Measurements from ENCODE around the gene TNS1.

The TNS1 gene

GRCh38 chr2:218017211-218018053, 14.6 kb upstream of the TNS1 start:
- CTCF ChIA-PET = interaction anchor here (0.7 kb wide), 1 partner anchor 13 kb away, joined by 5 read pairs; no protein-coding TSS in a partner anchor

GRCh38 chr2:218016810-218017209, 14.0 kb upstream of the TNS1 start:
- no peak for TF ChIP-seq SUZ12 (IDR thresholded peaks at IDR 0.05)
- POLR2A ChIA-PET = no interaction called here
- CTCF ChIA-PET = no interaction called here

More at GRCh38 chr2:218017211-218018053, 14.6 kb upstream of the TNS1 start:
- POLR2A ChIA-PET = no interaction called here
- no peak for DNase-seq (ENCODE audit: extremely low spot score)
- TF ChIP-seq ELF4 (IDR thresholded peaks at IDR 0.05) = no peak
- TF ChIP-seq L3MBTL2 (conservative IDR thresholded peaks at IDR 0.05) = no peak
- TF ChIP-seq FOXA1 (IDR thresholded peaks at IDR 0.05) = no peak
- TF ChIP-seq BHLHE40 (IDR thresholded peaks at IDR 0.05; ENCODE audit: borderline replicate concordance) = no peak
- no peak for TF ChIP-seq SP1 (IDR thresholded peaks at IDR 0.05)
- TF ChIP-seq FOXK2 (IDR thresholded peaks at IDR 0.05) = no peak
- no peak for TF ChIP-seq CTBP1 (IDR thresholded peaks at IDR 0.05; ENCODE audit: borderline replicate concordance)
- TF ChIP-seq LEF1 (IDR thresholded peaks at IDR 0.05; ENCODE audit: borderline replicate concordance) = no peak
- TF ChIP-seq NFRKB (IDR thresholded peaks at IDR 0.05) = no peak
- no peak for TF ChIP-seq HDGF (IDR thresholded peaks at IDR 0.05; ENCODE audit: borderline replicate concordance)
- TF ChIP-seq TARDBP (IDR thresholded peaks at IDR 0.05) = no peak
- TF ChIP-seq SUZ12 (IDR thresholded peaks at IDR 0.05) = no peak
- TF ChIP-seq ARNT (IDR thresholded peaks at IDR 0.05) = no peak
- TF ChIP-seq ZNF384 (IDR thresholded peaks at IDR 0.05) = no peak
- TF ChIP-seq PKNOX1 (IDR thresholded peaks at IDR 0.05) = no peak
- TF ChIP-seq FOXM1 (IDR thresholded peaks at IDR 0.05; ENCODE audit: borderline replicate concordance) = no peak

GRCh38 chr2:218015586-218016521, 13.1 kb upstream of the TNS1 start:
- ChIA-PET POLR2A (no interaction called here), CTCF (interaction anchor here (1.3 kb wide), 1 partner anchor 22 kb away, joined by 4 read pairs; no protein-coding TSS in a partner anchor)
- DNase-seq (ENCODE audit: extremely low spot score) = no peak
- TF ChIP-seq SP1 (IDR thresholded peaks at IDR 0.05) (no peak), CTBP1 (IDR thresholded peaks at IDR 0.05; ENCODE audit: borderline replicate concordance) (no peak), ELF4 (IDR thresholded peaks at IDR 0.05) (no peak), BHLHE40 (IDR thresholded peaks at IDR 0.05; ENCODE audit: borderline replicate concordance) (no peak), SUZ12 (IDR thresholded peaks at IDR 0.05) (no peak), TARDBP (IDR thresholded peaks at IDR 0.05) (no peak), LEF1 (IDR thresholded peaks at IDR 0.05; ENCODE audit: borderline replicate concordance) (no peak), L3MBTL2 (conservative IDR thresholded peaks at IDR 0.05) (no peak), NFRKB (IDR thresholded peaks at IDR 0.05) (no peak), FOXK2 (IDR thresholded peaks at IDR 0.05) (no peak), ARNT (IDR thresholded peaks at IDR 0.05) (no peak), PKNOX1 (IDR thresholded peaks at IDR 0.05) (no peak), FOXM1 (IDR thresholded peaks at IDR 0.05; ENCODE audit: borderline replicate concordance) (no peak), FOXA1 (IDR thresholded peaks at IDR 0.05) (no peak), HDGF (IDR thresholded peaks at IDR 0.05; ENCODE audit: borderline replicate concordance) (no peak), ZNF384 (IDR thresholded peaks at IDR 0.05) (no peak)

More at GRCh38 chr2:218016810-218017209, 14.0 kb upstream of the TNS1 start:
- DNase-seq (ENCODE audit: extremely low spot score) = no peak

GRCh38 chr2:218014706-218015585, 12.2 kb upstream of the TNS1 start:
- ChIA-PET CTCF (interaction anchor here (0.5 to 1.8 kb wide), 3 partner anchors 21 to 229 kb away, joined by 4 read pairs; no protein-coding TSS in a partner anchor), POLR2A (no interaction called here)
- TF ChIP-seq L3MBTL2 (conservative IDR thresholded peaks at IDR 0.05) (no peak), BHLHE40 (IDR thresholded peaks at IDR 0.05; ENCODE audit: borderline replicate concordance) (no peak)
- no peak for DNase-seq (ENCODE audit: extremely low spot score)

- POLR2A ChIA-PET = no interaction called here
- CTCF ChIA-PET = interaction anchor here (0.7 kb wide), 1 partner anchor 1623 kb away, joined by 3 read pairs; no protein-coding TSS in a partner anchor
- TF ChIP-seq FOXM1 (IDR thresholded peaks at IDR 0.05; ENCODE audit: borderline replicate concordance) = no peak
- no peak for TF ChIP-seq NFRKB (IDR thresholded peaks at IDR 0.05)
- TF ChIP-seq FOXK2 (IDR thresholded peaks at IDR 0.05) = no peak
- no peak for TF ChIP-seq CTBP1 (IDR thresholded peaks at IDR 0.05; ENCODE audit: borderline replicate concordance)
- no peak for TF ChIP-seq BHLHE40 (IDR thresholded peaks at IDR 0.05; ENCODE audit: borderline replicate concordance)
- TF ChIP-seq FOXA1 (IDR thresholded peaks at IDR 0.05) = no peak
- TF ChIP-seq ZNF384 (IDR thresholded peaks at IDR 0.05) = no peak
- no peak for TF ChIP-seq HDGF (IDR thresholded peaks at IDR 0.05; ENCODE audit: borderline replicate concordance)
- DNase-seq (ENCODE audit: extremely low spot score) = no peak
Observed at GRCh38 chr2:218013289-218013688, 10.5 kb upstream of the TNS1 start.

Data from HEK293T (cell line).